Measurements from ENCODE around the gene PFAS.

GRCh38 chr17:8254881-8255280, 5.8 kb downstream of the PFAS start:
- TF ChIP-seq CTCF (IDR thresholded peaks at IDR 0.05; ENCODE audit: poor library complexity) = no peak
- no peak for TF ChIP-seq EZH2 (IDR thresholded peaks at IDR 0.05; ENCODE audit: borderline replicate concordance)
- TF ChIP-seq EZH2phosphoT487 (IDR thresholded peaks at IDR 0.05; ENCODE audit: low read depth, severe bottlenecking, unreplicated experiment) = no peak
